OCI-LY7 (cell line): ENCODE results near the gene REEP3.

Experiments used
- CTCF ChIP-seq: fragments of 200-600 bp; sonication (generic); conservative IDR thresholded peaks from 2 replicates; pipeline ENCODE4 v1.5.1; 2014; ENCODE audit warnings: mild to moderate bottlenecking, antibody characterized with exemption, low read length, moderate library complexity, mixed read lengths
- EZH2phosphoT487 ChIP-seq: fragments of 200-600 bp; sonication (generic); IDR thresholded peaks from 2 replicates; pipeline ENCODE4 v1.6.1; 2018; ENCODE audit warnings: low read depth, borderline replicate concordance, mild to moderate bottlenecking, mixed run types, antibody characterized with exemption, low read length, moderate library complexity, mixed read lengths

DNA sequence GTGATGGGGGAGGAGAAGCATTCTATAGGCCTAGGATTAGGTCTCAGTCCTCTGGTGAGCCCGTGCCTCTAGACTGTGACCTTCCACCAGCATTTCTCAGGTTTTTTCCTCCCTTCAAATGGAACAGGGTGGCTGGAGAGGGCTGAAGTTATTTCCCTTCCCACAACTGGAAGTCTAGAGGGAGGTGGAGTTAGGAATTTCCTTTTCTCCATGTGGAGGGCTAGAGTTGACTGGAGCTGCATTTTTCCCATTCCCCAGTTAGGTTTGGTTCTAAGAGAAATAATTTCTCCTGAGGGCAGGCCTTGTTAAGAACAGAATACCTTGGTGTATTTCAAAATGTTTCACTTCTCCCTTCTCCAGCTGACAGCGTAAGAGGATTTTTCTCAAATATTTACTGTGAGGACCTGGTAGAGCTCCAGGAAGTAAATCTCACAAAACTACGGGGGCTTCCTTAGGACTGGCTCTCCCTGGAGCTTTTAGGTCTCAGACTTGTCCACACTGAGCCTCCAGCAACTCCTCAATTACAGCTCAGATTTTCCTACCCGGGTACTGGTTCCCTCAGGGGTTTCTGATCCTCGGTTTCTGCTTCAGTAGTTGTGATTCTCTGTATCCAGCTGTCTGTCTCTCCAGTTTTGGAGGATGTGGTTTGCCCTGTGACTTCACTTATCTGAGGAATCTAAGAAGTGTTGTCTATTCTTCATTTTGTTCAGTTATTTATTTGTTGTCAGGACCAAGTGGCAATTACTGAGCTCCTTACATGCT lies 6.0 kb upstream of the REEP3 start:
- TF ChIP-seq CTCF (no peak), EZH2phosphoT487 (no peak)
